ENCODE data around the gene MMGT1.

MMGT1 gene

DNA sequence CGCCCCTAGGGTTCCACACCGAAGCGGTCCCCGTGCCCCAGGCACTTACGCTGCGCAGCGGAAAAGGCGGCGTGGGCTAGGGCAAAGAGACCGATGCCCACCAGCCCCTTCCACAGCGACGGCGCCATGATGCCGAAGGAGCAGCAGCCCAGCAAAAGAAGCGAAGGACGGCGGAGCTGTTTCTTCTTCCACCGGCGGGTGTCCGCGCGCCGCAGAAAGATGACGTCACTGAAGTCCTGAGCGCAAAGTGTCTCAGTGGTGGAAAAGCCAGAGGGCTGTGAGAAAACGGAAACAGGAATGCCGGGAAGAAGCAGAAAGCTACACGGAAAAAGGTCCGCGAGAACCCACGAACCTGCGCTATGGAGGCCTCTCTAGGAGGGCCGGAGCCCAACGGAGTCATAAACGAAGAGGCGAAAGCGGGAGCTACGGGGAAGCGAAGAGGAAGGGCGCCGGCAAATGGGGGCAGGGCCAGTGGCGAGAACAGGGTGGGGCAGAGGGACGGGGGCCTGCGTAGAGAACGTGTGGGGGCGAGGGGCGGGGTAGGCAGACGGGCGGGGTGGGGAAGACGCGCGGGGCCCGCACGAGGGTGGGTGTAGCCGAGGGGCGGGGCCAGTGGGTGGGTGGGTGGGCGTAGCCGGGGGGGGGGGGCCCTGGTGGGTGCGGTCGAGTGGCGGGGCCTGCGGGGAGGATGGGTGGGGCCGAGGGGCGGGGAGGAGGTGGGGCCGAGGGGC is at the start of gene MMGT1:
Gene MMGT1, minus strand, starts transcription at position 441 of the 731 bp plus-strand sequence. Its CDS starts 313 bp downstream, at position 128.
- TF ChIP-seq, protein P1, sequence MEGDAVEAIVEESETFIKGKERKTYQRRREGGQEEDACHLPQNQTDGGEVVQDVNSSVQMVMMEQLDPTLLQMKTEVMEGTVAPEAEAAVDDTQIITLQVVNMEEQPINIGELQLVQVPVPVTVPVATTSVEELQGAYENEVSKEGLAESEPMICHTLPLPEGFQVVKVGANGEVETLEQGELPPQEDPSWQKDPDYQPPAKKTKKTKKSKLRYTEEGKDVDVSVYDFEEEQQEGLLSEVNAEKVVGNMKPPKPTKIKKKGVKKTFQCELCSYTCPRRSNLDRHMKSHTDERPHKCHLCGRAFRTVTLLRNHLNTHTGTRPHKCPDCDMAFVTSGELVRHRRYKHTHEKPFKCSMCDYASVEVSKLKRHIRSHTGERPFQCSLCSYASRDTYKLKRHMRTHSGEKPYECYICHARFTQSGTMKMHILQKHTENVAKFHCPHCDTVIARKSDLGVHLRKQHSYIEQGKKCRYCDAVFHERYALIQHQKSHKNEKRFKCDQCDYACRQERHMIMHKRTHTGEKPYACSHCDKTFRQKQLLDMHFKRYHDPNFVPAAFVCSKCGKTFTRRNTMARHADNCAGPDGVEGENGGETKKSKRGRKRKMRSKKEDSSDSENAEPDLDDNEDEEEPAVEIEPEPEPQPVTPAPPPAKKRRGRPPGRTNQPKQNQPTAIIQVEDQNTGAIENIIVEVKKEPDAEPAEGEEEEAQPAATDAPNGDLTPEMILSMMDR (IDR thresholded peaks at IDR 0.05), result no peak

DNA sequence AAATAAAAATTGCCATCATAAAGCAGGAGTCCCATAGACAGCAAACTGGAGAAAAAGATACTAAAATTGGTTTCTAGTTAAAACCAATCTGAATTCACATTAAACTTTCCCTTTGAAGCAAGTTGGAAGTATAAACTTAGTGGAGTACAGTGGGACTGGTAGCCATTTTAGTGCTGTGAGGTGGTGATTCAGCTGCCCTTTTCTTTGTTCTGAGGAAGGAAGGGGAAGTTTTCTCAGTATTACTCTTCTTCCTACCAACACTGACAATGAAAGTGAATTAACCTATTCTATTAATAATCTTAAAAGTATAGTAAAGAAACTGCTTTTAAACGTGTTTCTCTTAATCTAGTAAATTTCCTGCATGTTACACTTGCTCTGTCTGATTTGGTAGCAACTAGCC is 48.1 kb upstream of the MMGT1 start:
- TF ChIP-seq, protein P1 (IDR thresholded peaks at IDR 0.05), result no peak

DNA sequence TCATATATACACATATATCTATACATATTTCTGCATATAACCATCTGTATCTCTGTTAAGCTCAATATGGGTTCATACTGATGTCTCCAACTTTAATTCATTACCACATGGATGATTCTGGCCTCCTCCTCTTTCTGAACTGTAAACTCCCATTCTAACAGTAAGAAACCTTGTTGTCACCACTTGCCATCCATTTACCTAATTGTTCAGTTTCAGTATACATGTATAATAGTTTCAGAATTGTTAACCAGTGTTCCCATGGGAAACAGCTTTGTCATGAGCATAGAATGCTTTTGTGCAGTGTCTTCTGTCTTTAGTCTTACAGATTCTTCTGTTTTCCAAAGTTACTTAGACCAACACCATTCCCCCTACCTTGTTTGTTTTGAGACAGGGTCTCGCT is 47.4 kb upstream of the MMGT1 start:
- TF ChIP-seq, protein P1 (IDR thresholded peaks at IDR 0.05), result no peak

DNA sequence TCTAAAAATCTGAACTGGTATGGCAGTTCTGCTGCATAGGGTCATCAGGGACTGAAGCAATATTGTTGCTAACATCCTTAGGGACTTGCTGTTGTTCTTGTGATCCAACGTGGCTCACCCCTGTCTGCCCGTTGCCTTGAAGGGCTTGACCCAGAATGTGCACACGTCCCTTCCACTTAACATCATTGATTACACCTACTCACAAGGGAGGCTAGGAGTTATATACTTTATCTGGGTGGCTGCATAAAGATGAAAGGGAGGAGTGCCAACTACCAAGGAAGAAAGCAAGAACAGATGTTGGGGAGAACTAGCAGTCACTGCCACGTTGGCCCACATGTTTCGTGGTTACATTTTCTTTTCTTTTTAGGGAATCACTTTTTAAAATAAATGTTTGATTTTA is 45.4 kb upstream of the MMGT1 start:
- TF ChIP-seq, protein P1 (IDR thresholded peaks at IDR 0.05), result no peak

DNA sequence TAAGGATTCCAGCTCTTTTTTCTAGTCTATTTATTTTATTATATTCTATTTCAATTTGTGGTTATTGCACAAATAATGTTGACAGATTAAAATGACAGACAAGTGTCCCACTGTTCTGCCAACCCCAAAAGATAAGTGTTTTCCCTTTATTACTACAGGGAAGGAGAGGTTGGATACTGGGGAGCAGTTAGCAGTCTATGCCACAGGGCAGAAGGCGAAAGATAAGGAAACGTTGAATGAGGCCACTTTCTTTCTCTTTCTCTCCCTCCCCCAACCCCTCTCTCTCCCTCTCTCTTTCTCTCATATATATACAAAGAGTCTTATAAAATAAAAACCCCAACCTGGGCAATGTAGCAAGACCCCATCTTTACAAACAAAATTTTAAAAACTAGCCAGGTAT is 43.1 kb upstream of the MMGT1 start:
- TF ChIP-seq, protein P1 (IDR thresholded peaks at IDR 0.05), result no peak

DNA sequence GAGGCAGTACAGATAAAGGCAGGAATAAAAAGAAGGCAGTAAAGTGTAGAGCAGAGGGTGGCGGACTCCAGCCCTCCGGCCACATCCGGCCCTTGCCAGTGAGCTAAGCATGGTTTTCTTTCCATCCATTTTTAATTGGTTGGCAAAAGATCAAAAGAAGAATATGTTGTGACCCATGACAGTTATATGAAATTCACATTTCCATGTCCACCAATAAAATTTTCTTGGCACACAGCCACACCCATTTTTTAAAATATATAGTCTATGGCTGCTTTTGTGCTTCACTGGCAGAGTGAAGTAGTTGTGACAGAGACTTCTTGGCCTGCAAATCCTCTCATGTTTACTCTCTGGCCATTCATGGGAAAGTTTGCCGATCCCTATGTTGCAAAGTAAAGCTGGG is 41.2 kb upstream of the MMGT1 start:
- TF ChIP-seq, protein P1 (IDR thresholded peaks at IDR 0.05), result no peak

DNA sequence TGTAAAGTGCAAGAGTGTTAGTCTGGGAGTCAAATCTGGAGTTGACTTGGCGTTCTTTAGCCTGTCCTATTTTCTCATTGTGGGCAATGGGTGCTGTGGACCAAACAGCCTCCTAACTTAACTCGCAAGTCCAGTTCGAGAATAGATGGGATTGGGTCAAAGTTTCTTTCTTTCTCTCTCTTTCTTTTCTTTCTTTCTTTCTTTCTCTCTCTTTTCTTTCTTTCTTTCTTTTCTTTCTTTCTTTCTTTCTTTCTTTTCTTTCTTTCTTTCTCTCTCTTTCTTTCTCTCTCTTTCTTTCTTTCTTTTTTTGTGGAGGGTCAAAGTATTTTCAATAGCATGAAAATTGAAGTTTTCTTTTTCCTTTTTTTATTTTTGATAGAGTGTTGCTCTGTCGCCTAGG is 14.5 kb upstream of the MMGT1 start:
- TF ChIP-seq, protein P1 (IDR thresholded peaks at IDR 0.05), result no peak

DNA sequence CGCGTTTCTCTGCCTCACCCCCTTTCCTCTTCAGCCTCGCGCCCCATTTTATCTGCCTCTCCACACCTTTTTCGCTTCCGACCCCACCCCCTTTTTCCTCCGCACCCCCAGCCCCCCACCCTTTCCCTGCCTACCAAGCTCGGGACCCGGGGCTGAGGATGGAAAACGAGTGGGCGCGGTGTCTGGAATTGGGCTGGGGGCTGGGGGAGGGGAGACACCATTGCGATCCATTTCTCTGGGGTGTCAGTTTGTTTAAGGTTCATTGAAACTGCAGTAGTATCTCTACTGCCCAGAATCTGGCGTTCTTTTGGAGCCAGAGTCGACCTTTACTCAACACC is 12.2 kb upstream of the MMGT1 start:
- TF ChIP-seq, protein P1 (IDR thresholded peaks at IDR 0.05), result no peak

Measured in LNCAP (cell line).